Breast epithelium (tissue), 4 donors: Measurements from ENCODE around the gene PTPRN2. TPM values are rescaled to one million over a fixed set of nuclear protein-coding genes. Genes with fewer than 3 reads are reported as not detected.

Experiments
- DNase-seq, 2 donors: peaks; one replicate each; pipeline ENCODE4 v3.0.0-alpha.2; 2019; ENCODE audit warnings: low spot score in 2 of 2
- H3K27ac ChIP-seq, 2 donors: fragments of 200-600 bp; sonication (generic) in 1 of 2; one replicate each; pipeline ENCODE4 v1.5.1; 2016 to 2019; ENCODE audit warnings: mild to moderate bottlenecking in 1 of 2
- H3K27me3 ChIP-seq, 2 donors: fragments of 200-600 bp; sonication (generic) in 1 of 2; one replicate each; pipeline versions ENCODE4 v1.5.1 to v1.6.0; 2017 to 2019; ENCODE audit warnings: control low read depth in 1 of 2, mild to moderate bottlenecking in 1 of 2
- H3K36me3 ChIP-seq: fragments of 200-600 bp; one replicate; pipeline ENCODE4 v1.5.1; 2019
- H3K4me1 ChIP-seq, 2 donors: fragments of 200-600 bp; sonication (generic); one replicate each; pipeline ENCODE4 v1.5.1; 2016 to 2019; ENCODE audit warnings: control low read depth in 1 of 2
- H3K4me3 ChIP-seq, 3 donors: fragments of 200-600 bp; sonication (generic); 1 replicate in 2 of 3; 2 replicates in 1 of 3; pipeline ENCODE4 v1.5.1; 2016 to 2019; ENCODE audit warnings: mild to moderate bottlenecking in 3 of 3, moderate library complexity in 2 of 3
- H3K9me3 ChIP-seq, 2 donors: fragments of 200-600 bp; sonication (generic) in 1 of 2; one replicate each; pipeline ENCODE4 v1.5.1; 2016 to 2019; ENCODE audit warnings: control low read depth in 1 of 2
- POLR2A ChIP-seq: fragments of 450-650 bp; IDR thresholded peaks from one replicate; pipeline ENCODE4 v1.6.1; 2016; ENCODE audit warnings: antibody characterized with exemption, mild to moderate bottlenecking, moderate library complexity
- POLR2AphosphoS5 ChIP-seq, 3 donors: sonication (generic); formaldehyde crosslinking; IDR thresholded peaks; one replicate each; pipeline ENCODE4 v1.6.1; 2017; ENCODE audit warnings: antibody characterized with exemption in 3 of 3
- intact Hi-C: fragments of 100-400 bp; cut with DNase I; formaldehyde crosslinking; loops from one replicate; pipeline ENCODE4 v1.15.1; 2023; ENCODE audit warnings: low total_unique reads
- total RNA-seq, 3 donors: library from RNA; depleted of rRNA; stranded (reverse); fragments of >200 nt; gene quantifications; one replicate each; pipeline ENCODE4 v1.1.0, GENCODE V29; 2016
- TF ChIP-seq, protein P1 (sequence below), 3 donors: fragments of 450-650 bp; IDR thresholded peaks; one replicate each; pipeline ENCODE4 v1.5.1; 2016 to 2017; ENCODE audit warnings: antibody characterized with exemption in 3 of 3, mild to moderate bottlenecking in 3 of 3, moderate library complexity in 3 of 3

Gene PTPRN2
- total RNA-seq, 3 donors from 2014 or later, result 1.6 to 2.2 (median 2.2) TPM

DNA sequence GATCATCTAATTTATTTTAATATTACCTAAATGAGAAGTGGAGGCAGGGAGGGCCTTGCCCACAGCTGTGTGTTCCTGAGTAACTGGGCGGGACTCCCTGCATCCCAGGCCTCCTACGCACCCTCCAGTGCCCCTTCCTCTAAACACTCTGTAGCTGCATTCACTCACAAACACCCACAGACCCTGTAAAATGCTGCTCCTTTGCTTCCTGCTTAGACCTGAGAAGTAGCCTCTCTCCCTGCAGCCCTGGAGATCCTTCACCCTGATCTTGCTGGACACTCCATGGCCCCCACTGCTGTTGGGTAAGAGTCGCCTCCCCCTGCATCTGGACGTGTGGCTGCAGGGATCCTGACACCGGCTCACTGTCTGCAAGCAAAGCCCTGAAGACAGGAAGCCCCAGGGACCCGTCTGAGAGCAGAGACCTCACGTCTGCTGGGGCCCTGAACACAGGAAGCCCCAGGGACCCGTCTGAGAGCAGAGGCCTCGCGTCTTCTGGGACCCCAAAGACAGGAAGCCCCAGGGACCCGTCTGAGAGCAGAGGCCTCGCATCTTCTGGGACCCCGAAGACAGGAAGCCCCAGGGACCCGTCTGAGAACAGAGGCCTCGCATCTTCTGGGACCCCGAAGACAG is 661.0 kb downstream of the PTPRN2 start:
- Histone ChIP-seq H3K27ac (no peak overlapping the region), H3K4me3 (no peak overlapping the region), H3K27me3 (peaks cover 0 to 9% of the 10 kb centered on the region in 2 donors), H3K36me3 (no peaks in the 10 kb centered on the region), H3K9me3 (no peaks in the 10 kb centered on the region), H3K4me1 (no peaks in the 10 kb centered on the region)
- intact Hi-C loops, result no loop called here
- TF ChIP-seq, protein P1, sequence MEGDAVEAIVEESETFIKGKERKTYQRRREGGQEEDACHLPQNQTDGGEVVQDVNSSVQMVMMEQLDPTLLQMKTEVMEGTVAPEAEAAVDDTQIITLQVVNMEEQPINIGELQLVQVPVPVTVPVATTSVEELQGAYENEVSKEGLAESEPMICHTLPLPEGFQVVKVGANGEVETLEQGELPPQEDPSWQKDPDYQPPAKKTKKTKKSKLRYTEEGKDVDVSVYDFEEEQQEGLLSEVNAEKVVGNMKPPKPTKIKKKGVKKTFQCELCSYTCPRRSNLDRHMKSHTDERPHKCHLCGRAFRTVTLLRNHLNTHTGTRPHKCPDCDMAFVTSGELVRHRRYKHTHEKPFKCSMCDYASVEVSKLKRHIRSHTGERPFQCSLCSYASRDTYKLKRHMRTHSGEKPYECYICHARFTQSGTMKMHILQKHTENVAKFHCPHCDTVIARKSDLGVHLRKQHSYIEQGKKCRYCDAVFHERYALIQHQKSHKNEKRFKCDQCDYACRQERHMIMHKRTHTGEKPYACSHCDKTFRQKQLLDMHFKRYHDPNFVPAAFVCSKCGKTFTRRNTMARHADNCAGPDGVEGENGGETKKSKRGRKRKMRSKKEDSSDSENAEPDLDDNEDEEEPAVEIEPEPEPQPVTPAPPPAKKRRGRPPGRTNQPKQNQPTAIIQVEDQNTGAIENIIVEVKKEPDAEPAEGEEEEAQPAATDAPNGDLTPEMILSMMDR (IDR thresholded peaks at IDR 0.05), result no peak
- DNase-seq, result no peak

- Histone ChIP-seq H3K4me3 (no peak overlapping the region), H3K4me1 (no peaks in the 10 kb centered on the region), H3K27me3 (peaks cover 0 to 9% of the 10 kb centered on the region in 2 donors), H3K27ac (no peak overlapping the region), H3K9me3 (no peaks in the 10 kb centered on the region), H3K36me3 (no peaks in the 10 kb centered on the region)
- DNase-seq, result no peak
- TF ChIP-seq POLR2A (no peak), POLR2AphosphoS5 (IDR thresholded peaks at IDR 0.05) (no peak)
- TF ChIP-seq, protein P1 (IDR thresholded peaks at IDR 0.05), result no peak
- intact Hi-C loops, result no loop called here
These were observed 661.5 kb downstream of the PTPRN2 start for GRCh38 chr7:157926107-157926506.

DNA sequence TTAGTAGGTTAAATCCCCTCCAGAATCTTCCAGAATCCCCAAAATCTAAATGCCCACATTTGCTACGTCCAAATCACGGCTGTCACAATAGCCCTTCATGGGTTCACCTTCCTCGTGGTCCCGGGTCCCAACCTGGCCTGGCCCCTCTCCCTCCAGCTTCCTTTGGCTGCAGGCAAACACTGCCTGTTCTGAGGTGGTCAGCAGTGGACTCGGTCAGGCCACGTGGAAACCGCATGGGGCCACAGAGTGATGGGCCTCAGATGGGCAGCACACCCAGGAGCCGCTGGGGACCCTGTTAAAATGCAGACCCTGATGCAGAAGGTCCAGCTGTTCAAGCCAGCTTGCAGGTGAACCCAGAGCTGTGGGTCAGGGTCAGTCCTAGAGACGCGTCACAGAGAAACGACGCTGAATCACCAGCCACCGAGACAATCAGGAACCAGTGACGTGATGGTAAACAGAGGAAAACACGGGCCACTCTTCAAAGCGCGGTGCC is 662.2 kb downstream of the PTPRN2 start:
- Histone ChIP-seq H3K27ac (no peak overlapping the region), H3K4me3 (no peak overlapping the region), H3K4me1 (no peaks in the 10 kb centered on the region), H3K36me3 (no peaks in the 10 kb centered on the region), H3K9me3 (no peaks in the 10 kb centered on the region), H3K27me3 (peaks cover 0 to 9% of the 10 kb centered on the region in 2 donors)
- DNase-seq, result no peak
- no peak for TF ChIP-seq POLR2AphosphoS5 (IDR thresholded peaks at IDR 0.05)
- no peak for TF ChIP-seq POLR2A
- TF ChIP-seq, protein P1 (IDR thresholded peaks at IDR 0.05), result no peak
- intact Hi-C loops, result no loop called here

- intact Hi-C loops, result no loop called here
These were observed 663.6 kb downstream of the PTPRN2 start for GRCh38 chr7:157923903-157924630.

More at GRCh38 chr7:157923903-157924630, 663.6 kb downstream of the PTPRN2 start:
- Histone ChIP-seq H3K4me3 (no peak overlapping the region), H3K36me3 (no peaks in the 10 kb centered on the region), H3K27me3 (peaks cover 0 to under 1% of the 10 kb centered on the region in 2 donors), H3K4me1 (no peaks in the 10 kb centered on the region), H3K9me3 (peaks cover 0 to 8% of the 10 kb centered on the region in 2 donors), H3K27ac (no peak overlapping the region)
- no peak for DNase-seq
- TF ChIP-seq, protein P1 (IDR thresholded peaks at IDR 0.05), result no peak
- TF ChIP-seq POLR2AphosphoS5 (IDR thresholded peaks at IDR 0.05) (no peak), POLR2A (no peak)
